ENCODE data around the gene TBPL2.
"Not testable (repeated sequence)": the region's sequence is repeated elsewhere in the genome, so short reads cannot be mapped to it uniquely, and the experiment has no call there.

The TBPL2 gene

DNA sequence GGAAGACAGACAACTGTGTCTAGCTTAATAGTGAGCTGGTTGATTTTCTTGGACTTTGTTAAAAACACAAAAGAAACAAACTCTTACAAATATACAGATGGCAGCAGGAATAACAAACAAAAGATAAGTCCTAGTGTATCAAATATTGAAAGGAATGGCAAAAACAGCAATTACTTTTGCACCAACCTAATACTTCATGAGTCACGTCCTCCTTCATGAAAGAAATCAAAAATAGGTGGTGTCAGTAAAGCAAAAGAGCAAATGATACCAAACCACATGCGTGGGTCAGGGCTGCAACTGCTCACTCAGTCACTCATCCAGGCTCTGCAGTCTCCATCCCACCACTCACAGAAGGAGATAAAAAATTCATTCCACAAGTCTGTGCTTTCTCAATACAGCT, 40.6 kb downstream of the TBPL2 start:
- DNase-seq, result no peak

DNA sequence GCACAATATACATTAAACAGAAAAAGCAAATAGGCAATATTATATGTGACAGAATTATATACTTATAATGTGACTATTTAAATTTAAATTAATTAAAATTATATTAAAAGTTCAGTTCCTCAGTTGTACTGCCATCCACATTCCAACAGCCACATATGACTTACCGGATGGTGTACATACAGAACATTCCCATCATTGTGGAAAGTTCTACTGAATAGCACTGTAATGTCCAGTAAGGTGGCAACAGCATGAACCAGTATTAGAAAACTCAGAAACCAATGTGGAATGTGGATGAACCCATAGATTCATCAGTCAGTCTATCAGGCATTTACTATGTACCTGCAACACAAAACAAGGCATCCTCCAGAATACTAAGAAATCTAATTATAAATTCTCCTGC, 41.2 kb downstream of the TBPL2 start:
- DNase-seq, result no peak

DNA sequence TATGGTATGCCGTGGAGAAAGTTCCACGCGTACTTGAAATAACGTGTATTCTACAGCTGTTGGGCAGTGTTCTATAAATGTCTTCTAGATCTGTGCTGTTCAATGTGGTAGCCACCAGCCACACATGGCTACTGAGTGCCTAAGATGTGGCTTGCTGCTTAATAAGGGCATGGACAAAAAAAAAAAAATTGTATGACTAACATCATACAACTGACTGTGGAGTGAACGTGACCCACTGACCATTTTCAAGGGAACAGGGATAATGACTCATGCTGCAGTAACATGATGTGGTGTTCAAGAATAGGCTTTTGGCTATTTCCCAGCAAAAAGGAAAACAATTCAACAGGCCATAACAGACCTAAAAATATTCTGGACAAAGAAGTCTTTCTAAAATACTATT, 41.7 kb downstream of the TBPL2 start:
- DNase-seq, result no peak

DNA sequence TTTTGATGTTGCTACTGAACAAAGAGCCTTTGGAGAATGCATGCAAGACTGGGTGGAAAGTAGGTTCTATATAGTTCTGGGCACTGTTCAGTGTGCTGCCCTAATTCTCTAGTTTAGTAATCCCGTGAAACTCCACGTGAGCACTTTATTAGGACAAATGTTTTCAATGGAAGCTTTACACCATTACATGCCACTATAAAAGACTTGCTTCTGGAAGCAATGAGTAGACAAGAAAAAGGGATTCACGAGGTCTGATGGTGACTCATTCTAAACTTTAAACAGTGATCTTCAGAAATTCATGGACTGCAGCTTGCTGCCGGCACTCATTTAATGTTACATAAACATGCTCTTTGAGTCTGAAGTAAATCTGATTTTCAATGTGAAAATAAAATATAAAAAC, 51.1 kb downstream of the TBPL2 start:
- DNase-seq, result no peak

DNA sequence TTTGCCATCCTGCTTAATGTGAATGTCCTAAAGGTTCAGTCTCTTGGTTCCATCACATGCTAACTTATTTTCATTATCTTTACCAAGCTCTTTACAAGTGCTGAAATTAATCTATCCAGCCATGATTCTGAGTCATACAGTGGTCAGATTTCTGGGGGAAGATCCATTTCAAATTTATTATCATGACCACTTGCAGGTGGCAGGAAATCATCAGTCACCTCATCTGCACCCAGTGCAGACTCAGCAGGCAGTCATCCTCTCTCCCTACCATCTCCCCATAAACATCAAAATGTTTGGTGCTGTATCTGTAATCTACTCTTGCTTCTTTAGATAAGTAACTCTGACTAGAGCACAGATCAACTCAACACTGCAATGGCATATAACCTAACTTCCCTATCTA, 52.3 kb downstream of the TBPL2 start:
- DNase-seq, result no peak

DNA sequence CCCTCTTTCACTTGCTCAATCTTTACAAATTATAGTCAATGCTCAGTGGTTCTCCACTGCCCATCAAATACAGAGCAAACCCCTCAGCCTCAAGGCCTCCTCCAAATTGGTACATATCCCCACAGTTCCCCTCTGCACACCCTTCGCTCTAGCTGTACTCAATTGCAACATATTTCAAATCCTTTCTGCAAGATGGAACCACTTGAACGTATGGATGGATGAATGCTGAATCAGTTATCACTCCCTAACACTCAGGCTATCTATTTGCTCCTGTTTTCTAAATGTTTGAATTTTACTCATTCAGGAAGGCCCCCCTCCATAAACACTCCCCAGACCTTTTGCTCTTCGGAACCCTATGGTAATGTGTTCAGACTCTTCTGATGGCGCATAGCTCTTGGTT, 53.3 kb downstream of the TBPL2 start:
- no peak for DNase-seq

DNA sequence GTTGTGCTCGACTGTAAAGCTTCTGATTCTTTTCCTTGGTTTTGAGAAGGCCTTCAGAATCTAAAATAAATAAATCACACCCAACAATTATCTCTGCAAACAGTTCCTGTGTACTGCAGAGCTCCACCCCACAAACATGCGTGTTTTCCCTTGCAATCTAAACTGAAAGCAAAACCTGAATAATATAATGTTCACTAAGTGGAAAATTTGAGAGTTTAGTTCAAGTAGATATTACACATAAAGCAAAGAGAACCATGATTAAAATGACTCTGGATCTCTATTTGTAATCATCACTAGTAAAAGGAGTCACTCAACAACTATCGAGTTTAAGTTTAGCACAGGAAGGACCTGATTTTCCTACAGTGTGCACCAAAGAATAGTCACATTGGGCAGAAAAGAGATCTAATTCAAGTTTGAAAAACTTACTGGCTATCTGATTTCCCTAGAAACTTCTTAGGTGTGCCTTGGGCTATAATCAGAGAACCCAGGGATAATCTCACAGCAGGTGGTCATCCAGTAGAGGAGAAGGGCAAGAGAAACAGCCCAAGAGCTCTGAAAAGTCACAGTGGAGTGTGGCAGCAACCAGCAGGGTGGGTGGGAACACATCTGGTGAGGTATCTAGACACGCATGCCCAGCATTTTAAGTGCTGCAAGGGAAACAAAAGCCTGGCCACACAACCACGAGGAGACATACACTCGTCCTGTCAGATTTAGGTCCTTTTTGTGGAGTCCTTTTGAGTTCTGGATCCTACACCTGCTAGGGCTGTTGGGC, 54.2 kb downstream of the TBPL2 start:
- no peak for DNase-seq

DNA sequence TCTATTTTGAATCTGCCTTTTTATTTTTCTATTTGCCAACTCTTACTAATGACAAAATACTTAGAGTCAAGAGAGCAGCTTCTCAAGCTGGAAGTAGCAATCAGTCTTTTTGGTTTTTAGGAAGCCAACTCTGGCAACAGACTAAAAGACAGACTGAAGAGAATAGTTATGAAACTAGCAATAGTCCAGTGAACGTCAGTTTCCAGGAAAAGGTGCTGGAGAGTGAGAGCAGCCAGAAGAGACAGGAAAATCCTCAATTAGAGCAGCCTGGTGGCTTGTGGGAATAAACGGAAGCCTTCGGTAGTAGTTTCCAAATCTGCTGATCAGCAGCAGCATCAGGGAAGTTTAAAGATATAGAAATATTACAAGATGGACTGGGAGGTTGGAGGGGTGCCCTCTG, 55.9 kb downstream of the TBPL2 start:
- no peak for DNase-seq

DNA sequence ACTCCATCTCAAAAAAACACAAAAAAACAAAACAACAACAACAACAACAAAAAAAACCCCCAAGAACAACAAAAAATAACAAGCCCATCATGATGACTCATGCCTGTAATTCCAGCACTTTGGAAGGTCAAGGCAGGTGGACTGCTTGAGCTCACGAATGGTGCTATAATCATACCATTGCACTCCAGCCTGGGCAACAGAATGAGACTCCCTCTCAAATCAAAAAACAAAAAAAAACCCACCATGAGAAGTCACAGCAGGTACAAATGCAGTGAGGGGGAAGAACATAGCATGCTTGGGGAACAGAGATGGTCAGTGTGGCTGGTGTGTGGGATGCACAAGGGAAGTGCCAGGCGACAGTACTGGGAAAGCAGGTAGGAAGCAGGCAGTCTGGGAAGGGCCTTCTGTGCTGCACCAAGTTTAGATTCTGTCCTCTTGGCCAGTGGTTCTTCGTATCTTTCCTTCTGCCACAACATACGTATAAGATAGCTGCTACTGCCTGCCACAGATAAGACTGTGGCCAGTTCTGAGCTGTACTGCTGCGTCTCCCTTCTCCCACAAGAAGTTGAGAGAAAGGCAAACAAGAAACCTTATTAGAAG, 56.8 kb downstream of the TBPL2 start:
- DNase-seq, result no peak

DNA sequence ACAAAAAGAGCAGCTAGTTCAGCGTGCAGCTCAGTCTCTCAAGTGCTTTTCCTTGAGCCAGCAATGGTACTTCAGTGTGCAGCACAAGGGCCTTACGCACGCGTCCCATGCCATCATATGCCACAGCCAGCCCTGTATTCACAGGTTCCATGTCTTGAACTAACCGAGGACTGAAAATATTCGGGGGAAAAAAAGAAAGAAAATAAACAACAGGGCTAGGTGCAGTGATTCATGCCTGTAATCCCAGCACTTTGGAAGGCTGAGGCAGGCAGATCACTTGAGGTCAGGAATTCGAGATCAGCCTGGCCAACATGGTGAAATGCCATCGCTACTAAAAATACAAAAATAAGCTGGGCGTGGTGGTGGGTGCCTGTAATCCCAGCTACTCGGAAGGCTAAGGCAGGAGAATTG, 57.4 kb downstream of the TBPL2 start:
- not testable (repeated sequence) for DNase-seq

DNA sequence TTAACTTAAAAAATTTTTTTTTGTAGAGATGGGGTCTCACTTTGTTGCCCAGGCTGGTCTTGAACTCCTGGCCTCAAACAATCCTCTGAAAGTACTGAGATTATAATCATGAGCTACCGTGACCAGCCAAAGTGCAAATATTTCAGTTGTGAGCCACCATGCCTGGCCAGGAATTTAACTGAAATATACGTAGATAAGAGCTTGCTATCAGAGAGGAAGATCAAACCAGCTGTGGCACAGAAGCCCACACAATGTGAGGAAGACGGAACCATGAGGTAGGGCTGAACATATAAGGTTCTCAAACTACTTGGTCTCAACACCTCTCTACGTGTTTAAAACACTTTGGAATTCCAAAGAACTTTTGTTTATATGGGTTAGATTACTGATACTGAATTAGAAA, 57.9 kb downstream of the TBPL2 start:
- DNase-seq, result no peak

DNA sequence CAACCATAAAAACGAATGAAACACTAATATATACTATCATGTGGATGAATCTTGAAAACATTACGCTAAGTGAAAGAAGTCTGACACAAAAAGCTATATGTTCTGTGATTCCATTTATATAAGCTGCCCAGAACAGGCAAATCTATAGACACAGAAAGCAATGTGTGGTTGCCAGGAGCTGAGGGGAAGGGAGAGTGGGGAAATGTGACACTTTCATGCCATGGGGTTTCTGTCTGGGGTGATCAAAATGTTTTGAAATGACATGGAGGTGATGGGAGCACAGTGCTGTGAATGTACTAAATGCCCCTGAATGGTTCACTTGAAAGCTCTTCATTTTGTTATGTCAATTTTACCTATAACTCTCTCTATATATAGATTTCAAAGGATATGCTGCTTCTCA, 58.9 kb downstream of the TBPL2 start:
- no peak for DNase-seq

DNA sequence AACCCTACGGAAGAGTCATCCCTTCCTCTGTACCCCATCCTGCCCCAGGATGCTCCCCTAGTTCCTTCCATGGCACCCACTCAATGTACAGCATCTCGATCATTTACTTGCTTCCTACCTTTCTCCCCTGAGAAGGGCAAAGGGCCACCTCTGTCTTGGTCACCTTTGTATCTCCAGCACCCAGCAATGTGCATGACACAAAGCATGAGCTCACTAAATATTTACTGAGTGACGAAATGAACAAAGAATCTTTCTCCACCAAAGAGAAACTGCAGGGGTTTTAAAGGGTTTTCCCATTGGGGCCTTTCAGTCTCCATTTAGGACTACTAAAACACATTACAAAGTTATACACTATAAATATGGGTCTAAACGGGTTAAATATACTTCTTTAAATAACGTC, 59.4 kb downstream of the TBPL2 start:
- DNase-seq, result no peak

DNA sequence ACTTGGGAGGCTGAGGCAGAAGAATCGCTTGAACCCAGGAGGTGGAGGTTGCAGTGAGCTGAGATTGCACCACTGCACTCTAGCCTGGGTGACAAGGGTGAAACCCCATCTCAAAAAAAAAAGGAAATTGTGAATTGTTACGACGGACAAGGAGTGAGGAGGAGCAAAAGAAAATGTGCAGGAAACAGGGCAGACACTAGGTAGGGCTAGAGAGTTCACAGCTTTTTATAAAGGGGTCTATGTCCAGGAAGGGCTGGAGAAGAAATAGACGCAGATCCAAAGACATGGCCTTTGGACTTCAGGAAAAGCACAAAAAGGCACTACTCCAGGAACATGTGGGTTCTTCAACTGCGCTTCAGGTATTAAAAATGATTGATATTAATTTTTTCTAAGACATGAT, 63.2 kb downstream of the TBPL2 start:
- no peak for DNase-seq

DNA sequence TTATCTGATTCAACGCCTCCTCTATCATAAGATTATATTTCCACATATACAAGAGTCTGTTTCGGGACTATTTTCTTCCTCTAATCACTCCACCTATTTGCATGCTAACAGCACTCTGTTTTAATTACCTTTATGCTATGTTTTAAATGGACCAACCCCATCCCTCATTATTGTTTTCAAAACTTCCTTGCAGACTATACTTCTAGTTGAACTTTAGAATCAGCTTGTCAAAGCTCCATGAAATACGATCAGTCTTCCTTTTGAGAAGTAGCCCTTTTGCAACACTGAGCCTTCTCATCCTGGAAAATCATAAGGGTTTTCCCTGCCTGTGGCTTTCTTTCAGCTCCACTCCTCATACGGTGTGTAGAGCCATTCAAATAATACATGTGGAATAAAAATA, 65.6 kb downstream of the TBPL2 start:
- no peak for DNase-seq

DNA sequence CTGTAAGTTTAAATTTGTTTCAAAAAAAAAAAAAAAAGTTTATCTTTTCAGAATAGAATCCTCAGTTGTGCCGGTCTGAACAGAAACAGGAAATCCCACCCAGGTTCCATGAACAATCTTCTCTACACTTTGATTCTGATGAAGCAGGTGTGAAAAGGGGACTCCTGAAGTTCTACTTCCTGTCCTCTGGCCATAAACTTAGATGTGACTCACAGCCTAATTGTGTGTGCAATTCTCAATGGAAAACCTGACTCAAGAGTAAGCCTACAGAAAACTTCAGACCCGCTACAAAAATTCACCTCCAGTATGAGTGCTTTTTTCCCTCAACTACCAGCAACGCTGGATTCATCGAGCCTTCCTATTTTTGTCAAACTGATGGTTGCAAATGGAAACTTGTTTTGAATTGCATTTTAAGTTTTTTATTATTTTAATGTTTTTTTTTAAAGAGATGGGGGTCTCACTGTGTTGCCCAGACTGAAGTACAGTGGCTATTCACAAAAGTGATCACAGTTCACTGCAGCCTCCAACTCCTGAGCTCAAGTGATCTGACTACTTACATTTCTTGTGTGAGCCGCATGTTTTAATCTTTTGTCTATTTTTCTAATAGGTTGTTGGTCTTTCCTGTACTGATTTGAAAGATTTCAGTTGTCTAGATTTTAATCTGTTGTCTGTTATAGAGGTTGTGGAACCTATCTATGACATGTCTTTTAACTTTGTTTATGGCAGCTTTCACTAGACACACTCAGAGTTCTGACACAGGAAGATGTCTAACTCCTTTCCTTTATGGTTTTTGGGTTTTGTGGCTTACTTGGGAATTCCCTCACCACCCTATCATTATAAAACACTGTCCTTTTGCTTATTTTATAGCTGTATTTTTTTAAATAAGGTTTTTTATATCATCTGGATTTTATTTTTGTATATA, 66.4 kb downstream of the TBPL2 start:
- no peak for DNase-seq

DNA sequence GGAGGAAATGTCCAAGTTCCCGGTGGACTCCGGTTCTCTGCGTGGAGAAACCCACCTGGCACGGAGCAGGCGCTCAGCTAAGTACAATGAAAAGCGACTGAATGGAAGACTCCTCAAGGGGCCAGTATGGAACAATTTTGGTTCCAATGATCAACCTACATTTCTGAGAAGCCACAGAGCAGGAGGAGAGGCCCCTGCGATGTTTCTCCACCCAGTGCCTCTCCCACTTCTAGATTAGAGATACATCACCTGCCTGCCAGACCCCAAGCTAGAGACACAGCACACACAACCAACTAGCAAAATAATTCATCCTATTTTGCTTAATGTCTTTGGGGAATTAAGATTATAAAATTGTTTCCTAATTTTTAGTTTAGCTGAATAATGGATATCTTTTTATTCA, 67.6 kb downstream of the TBPL2 start:
- DNase-seq, result no peak

DNA sequence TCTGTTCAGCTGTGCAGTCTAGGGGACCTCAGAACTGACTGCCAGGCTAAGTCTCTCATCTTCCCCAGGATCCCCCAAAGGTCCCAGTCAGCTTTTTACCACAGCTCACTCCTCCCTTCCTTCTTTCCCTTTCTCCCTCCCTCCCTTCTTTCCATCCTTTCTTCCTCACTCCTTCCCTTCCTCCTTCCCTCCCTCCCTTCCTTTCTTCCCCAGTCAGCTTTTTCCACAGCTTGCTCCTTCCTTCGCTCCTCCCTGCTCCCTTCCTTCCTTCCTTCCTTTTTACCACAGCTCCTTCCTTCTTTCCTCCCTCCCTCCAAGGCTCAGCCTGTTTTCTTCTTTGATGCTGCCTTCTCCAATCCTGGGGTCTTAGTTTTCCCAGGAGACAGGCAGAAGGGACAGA, 68.0 kb downstream of the TBPL2 start:
- DNase-seq, result no peak

DNA sequence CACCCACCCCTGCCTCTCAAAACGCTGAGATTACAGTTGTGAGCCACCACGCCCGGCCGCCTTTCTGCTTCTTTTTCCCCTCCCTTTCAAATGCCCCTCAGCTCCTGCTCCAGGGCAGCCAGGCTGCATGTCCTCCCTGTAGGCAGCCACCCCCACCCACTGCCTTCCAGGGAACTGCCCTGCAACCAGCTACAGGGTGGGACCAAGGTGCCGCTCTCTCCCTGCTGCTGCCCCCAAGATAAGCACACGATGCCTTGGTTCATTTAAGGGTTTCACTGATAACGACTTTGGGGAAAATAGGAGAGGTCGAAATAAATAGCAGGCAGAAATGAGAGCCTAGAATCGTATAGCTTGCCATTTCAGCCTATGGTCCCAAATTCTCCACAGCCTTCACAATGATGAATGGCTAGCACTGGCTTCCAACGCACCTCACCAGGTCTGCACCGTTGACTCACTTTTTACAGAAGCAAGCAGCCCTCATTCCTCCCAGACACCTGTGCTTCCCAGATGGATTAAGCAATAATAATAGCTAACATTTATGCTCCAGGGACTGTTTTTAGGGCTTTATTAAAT, 69.4 kb downstream of the TBPL2 start:
- no peak for DNase-seq

DNA sequence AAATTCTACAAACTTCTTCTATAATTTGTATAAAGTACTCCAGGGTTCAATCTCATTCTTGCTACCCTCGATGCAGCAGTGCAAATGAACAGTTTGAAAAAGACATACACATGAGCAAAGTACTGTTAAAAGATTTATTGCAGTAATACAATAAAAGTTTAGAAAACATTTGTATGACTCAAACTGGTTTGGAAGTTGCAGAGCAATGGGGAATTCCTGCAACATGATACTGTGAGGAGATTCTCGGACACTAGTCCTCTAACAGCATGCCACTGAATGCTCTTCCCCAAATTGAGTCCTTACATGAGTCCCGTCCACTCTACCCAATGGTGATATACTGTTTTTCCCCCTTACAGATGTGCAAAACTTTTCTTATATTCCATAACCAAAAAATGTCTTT, 74.1 kb downstream of the TBPL2 start:
- DNase-seq, result no peak

Measured in NCI-H1694 (cell line).